HCT116 (cell line): ENCODE results near the gene INTS3. TPM values are rescaled to one million over a fixed set of nuclear protein-coding genes. Genes with fewer than 3 reads are reported as not detected.

Experiments
- ATAC-seq: fragments of 200-7000 bp; cut with Tn5 transposase; 2 replicates; pipeline ENCODE4 v1.9.1; 2020; ENCODE audit warnings: mild to moderate bottlenecking, moderate library complexity
- BruUV-seq: library from RNA; stranded (reverse); fragments of 400-500 nt; replicated peaks from 2 replicates; lab custom pipeline; 2021; lab: Mats Ljungman, UMichigan
- CTCF ChIA-PET: fragments of 300-600 bp; sonication (Branson Sonifier 250); formaldehyde crosslinking; loops from one replicate; lab custom pipeline; 2021; ENCODE audit warnings: antibody characterized with exemption; lab: Charles Lee
- POLR2A ChIA-PET: fragments of 300-600, 350-600 bp; sonication (Branson Sonifier 250); formaldehyde crosslinking; loops from one replicate; lab custom pipeline; 2021; ENCODE audit warnings: antibody characterized with exemption; lab: Charles Lee
- RAD21 ChIA-PET, 2 experiments: fragments of 300-600 bp; sonication (Branson Sonifier 250); formaldehyde crosslinking; loops; one replicate each; lab custom pipeline; 2023; ENCODE audit warnings: low total read pairs in 2 of 2; ENCODE audit not compliant: uncharacterized antibody in 2 of 2, unreplicated experiment in 2 of 2, low non-redundant PET in 1 of 2; lab: Charles Lee
- DNase-seq: peaks from one replicate; pipeline ENCODE4 v3.0.0-alpha.2; 2010; ENCODE audit warnings: low read depth, low spot score
- H2AFZ ChIP-seq: fragments of 200-600 bp; shearing (Covaris generic), sonication (generic); 2 replicates; pipeline ENCODE4 v1.6.1; 2017; ENCODE audit warnings: low read depth, mixed run types, mixed read lengths, antibody characterized with exemption, low read length; ENCODE audit not compliant: poor library complexity, severe bottlenecking
- H3K27ac ChIP-seq: 2 replicates; pipeline ENCODE4 v1.5.1; 2012; ENCODE audit warnings: low read depth, low read length
- H3K27me3 ChIP-seq: fragments of 200-600 bp; sonication (generic); 2 replicates; pipeline ENCODE4 v1.6.1; 2016; ENCODE audit warnings: mixed run types, low read length, mixed read lengths; ENCODE audit not compliant: insufficient read depth
- H3K36me3 ChIP-seq, 2 experiments: fragments of 200-500 bp in 1 of 2; fragments of 200-600 bp in 1 of 2; sonication (Bioruptor generic) in 1 of 2; sonication (generic) in 1 of 2; 2 replicates each; pipeline versions ENCODE4 v1.5.1 to v1.6.1; 2014 to 2016; ENCODE audit warnings: low read length in 2 of 2, inconsistent platforms in 1 of 2, mixed read lengths in 1 of 2, mixed run types in 1 of 2; ENCODE audit not compliant: insufficient read depth in 2 of 2, control insufficient read depth in 1 of 2
- H3K4me1 ChIP-seq, 2 experiments: fragments of 200-600 bp in 1 of 2; sonication (generic) in 1 of 2; 2 replicates each; pipeline versions ENCODE4 v1.5.1 to v1.6.1; 2012 to 2017; ENCODE audit warnings: low read length in 2 of 2, inconsistent platforms in 1 of 2, mild to moderate bottlenecking in 1 of 2, mixed read lengths in 1 of 2, mixed run types in 1 of 2, moderate library complexity in 1 of 2; ENCODE audit not compliant: insufficient read depth in 2 of 2, control insufficient read depth in 1 of 2
- H3K4me2 ChIP-seq: fragments of 200-600 bp; sonication (generic); 2 replicates; pipeline ENCODE4 v1.6.1; 2017; ENCODE audit warnings: mixed run types, low read length, mixed read lengths
- H3K4me3 ChIP-seq, 2 experiments: fragments of 200-600 bp in 1 of 2; sonication (generic) in 1 of 2; replicated peaks in 1 of 2; 2 replicates each; pipeline ENCODE4 v1.5.1; 2011 to 2016; ENCODE audit warnings: low read length in 2 of 2, control low read depth in 1 of 2, low read depth in 1 of 2, mild to moderate bottlenecking in 1 of 2, mixed read lengths in 1 of 2, mixed run types in 1 of 2
- H3K79me2 ChIP-seq: fragments of 200-600 bp; sonication (generic); 2 replicates; pipeline ENCODE4 v1.6.1; 2017; ENCODE audit warnings: mild to moderate bottlenecking, mixed run types, low read length, moderate library complexity, mixed read lengths; ENCODE audit not compliant: insufficient read depth
- H3K9ac ChIP-seq: fragments of 200-600 bp; sonication (generic); 2 replicates; pipeline ENCODE4 v1.6.1; 2016; ENCODE audit warnings: low read length, mixed read lengths
- H3K9me2 ChIP-seq: fragments of 200-600 bp; sonication (generic), shearing (Covaris generic); 2 replicates; pipeline ENCODE4 v1.6.1; 2017; ENCODE audit warnings: mixed run types, mild to moderate bottlenecking, moderate library complexity; ENCODE audit not compliant: insufficient read depth
- H3K9me3 ChIP-seq, 2 experiments: fragments of 200-500 bp in 1 of 2; fragments of 200-600 bp in 1 of 2; sonication (Bioruptor generic) in 1 of 2; sonication (generic) in 1 of 2; 2 replicates each; pipeline ENCODE4 v1.6.1; 2014 to 2017; ENCODE audit warnings: low read length in 2 of 2, mixed read lengths in 2 of 2, inconsistent platforms in 1 of 2, low read depth in 1 of 2, mild to moderate bottlenecking in 1 of 2, mixed run types in 1 of 2, moderate library complexity in 1 of 2; ENCODE audit not compliant: control insufficient read depth in 1 of 2, insufficient read depth in 1 of 2
- H4K20me1 ChIP-seq: fragments of 200-600 bp; sonication (generic), shearing (Covaris generic); 2 replicates; pipeline ENCODE4 v1.6.1; 2017; ENCODE audit warnings: mixed run types, mild to moderate bottlenecking, moderate library complexity; ENCODE audit not compliant: insufficient read depth
- CBX3 ChIP-seq: IDR thresholded peaks from 2 replicates; pipeline ENCODE4 v1.6.1; 2012; ENCODE audit warnings: low read depth
- CTCF ChIP-seq, 3 experiments: fragments of 200-600 bp in 1 of 3; sonication (generic) in 1 of 3; IDR thresholded peaks in 2 of 3; conservative IDR thresholded peaks in 1 of 3; 2 replicates each; pipeline ENCODE4 v1.5.1; 2012 to 2017; ENCODE audit warnings: low read depth in 2 of 3, low read length in 2 of 3, antibody characterized with exemption in 1 of 3, borderline replicate concordance in 1 of 3, control low read depth in 1 of 3, mild to moderate bottlenecking in 1 of 3, mixed read lengths in 1 of 3, mixed run types in 1 of 3, moderate library complexity in 1 of 3; ENCODE audit not compliant: insufficient read depth in 1 of 3
- MAX ChIP-seq: IDR thresholded peaks from 2 replicates; pipeline ENCODE4 v1.6.1; 2012
- POLR2A ChIP-seq: IDR thresholded peaks from 2 replicates; pipeline ENCODE4 v1.7.0; 2011; ENCODE audit warnings: borderline replicate concordance; ENCODE audit not compliant: insufficient read depth, insufficient read length; ENCODE audit errors: extremely low read depth
- REST ChIP-seq: IDR thresholded peaks from 2 replicates; pipeline ENCODE4 v1.6.1; 2012; ENCODE audit warnings: low read depth
- SP1 ChIP-seq: IDR thresholded peaks from 2 replicates; pipeline ENCODE4 v1.6.1; 2012; ENCODE audit warnings: low read depth
- ZFX ChIP-seq: fragments of 450-650 bp; IDR thresholded peaks from 2 replicates; pipeline ENCODE4 v1.6.1; 2017
- intact Hi-C: fragments of 100-400 bp; cut with micrococcal nuclease; formaldehyde crosslinking; loops from 2 replicates; pipeline ENCODE4 v1.10.0; 2022
- total RNA-seq: library from RNA; stranded (reverse); gene quantifications from one replicate; pipeline ENCODE4 v1.2.1, GENCODE V29; 2021; ENCODE audit not compliant: unreplicated experiment

The INTS3 gene
- total RNA-seq, 1 experiment from 2014 or later, result 47.6 TPM

DNA sequence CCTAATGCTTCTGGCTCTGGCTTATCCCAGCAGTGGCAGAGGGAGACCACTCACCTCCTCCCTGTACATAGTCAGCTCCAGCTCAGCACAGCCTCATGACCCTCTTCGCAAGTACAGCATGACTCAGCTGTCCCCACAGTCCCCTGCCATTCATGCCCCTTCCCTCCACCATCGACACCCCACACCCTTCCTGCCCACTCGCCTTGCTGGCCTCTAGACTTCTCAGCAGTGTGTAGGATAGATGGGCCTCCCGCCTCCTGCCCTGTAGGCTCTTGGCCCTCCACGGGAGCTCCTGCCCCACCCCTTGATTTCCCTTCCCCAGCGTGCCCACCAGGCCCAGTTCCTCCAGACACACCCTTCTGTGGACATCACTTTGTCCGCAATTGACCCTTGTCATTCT is 39.6 kb upstream of the INTS3 start:
- Histone ChIP-seq H3K79me2 (no peaks in the 10 kb centered on the region), H3K4me2 (no peak overlapping the region), H3K4me1 (peaks cover 0 to 5% of the 10 kb centered on the region in 2 experiments; a peak in 1 of 4 replicates), H3K27ac (no peak overlapping the region), H4K20me1 (no peaks in the 10 kb centered on the region), H3K9me2 (no peaks in the 10 kb centered on the region), H3K4me3 (no peak overlapping the region), H3K9me3 (no peaks in the 10 kb centered on the region), H2AFZ (no peak overlapping the region), H3K9ac (no peak overlapping the region), H3K36me3 (no peaks in the 10 kb centered on the region), H3K27me3 (no peaks in the 10 kb centered on the region; the same call in 1 of the 2 replicates)
- DNase-seq, result no peak
- ChIA-PET RAD21 (no interaction called here), CTCF (no interaction called here), POLR2A (no interaction called here)
- ATAC-seq, result no peak
- intact Hi-C loops, result no loop called here
- TF ChIP-seq MAX (no peak), ZFX (no peak), CTCF (IDR thresholded peaks at IDR 0.05 in 2 of 3, conservative IDR thresholded peaks at IDR 0.05 in 1 of 3; ENCODE audit: borderline replicate concordance in 1 of 3, insufficient read depth in 1 of 3, low read depth in 2 of 3, low read length in 2 of 3) (no peak), SP1 (no peak), POLR2A (no peak), REST (no peak), CBX3 (no peak)
- no TSS peak for BruUV-seq
